ENCODE results near the gene UTS2R. TPM values are rescaled to one million over a fixed set of nuclear protein-coding genes. Genes with fewer than 3 reads are reported as not detected.
"Not testable (repeated sequence)": the region's sequence is repeated elsewhere in the genome, so short reads cannot be mapped to it uniquely, and the experiment has no call there.

UTS2R gene
- polyA plus RNA-seq, 1 donor from 2014 or later, result not detected

DNA sequence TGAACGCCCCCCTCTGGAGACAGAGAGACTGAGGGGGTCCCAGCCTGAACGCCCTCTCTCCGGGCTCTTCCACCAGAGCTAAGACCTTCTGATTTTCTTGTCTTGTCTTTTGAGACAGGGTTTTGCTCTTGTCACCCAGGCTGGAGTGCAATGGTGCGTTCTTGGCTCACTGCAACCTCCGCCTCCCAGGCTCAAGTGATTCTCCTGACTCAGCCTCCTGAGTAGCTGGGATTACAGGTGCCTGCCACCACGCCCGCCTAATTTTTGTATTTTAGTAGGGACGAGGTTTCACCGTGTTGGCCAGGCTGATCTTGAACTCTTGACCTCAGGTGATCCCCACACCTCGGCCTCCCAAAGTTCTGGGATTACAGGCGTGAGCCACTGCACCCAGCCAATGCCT is 23.6 kb upstream of the UTS2R start:
- H3K9ac ChIP-seq (ENCODE audit: low read length), result not testable (repeated sequence)

DNA sequence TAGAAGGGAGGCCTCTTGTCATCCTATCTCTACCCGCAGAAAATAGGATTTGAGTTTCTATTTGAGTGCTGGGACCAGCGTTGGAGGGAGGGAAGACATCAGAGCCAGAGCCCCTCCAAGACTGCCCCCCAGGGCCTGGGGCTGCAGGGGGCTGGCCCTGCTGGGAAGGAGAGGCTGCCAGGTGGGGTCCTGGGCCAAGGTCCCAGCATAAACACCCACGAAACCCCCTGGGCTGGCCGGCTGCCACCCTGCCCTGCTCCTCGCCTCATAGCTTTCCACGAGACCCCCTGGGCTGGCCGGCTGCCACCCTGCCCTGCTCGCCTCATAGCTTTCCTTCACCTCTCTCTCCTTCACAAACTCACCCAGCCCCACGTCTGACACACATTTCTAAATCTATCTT is 23.1 kb upstream of the UTS2R start:
- Histone ChIP-seq H3K4me2 (ENCODE audit: low read length) (no peak overlapping the region), H3K9me2 (ENCODE audit: insufficient read depth, low read length) (no peaks in the 10 kb centered on the region), H3K9me3 (ENCODE audit: low read length) (no peaks in the 10 kb centered on the region), H2AFZ (ENCODE audit: low read depth, low read length) (no peak overlapping the region), H3K27ac (ENCODE audit: low read length) (no peak overlapping the region), H3K4me3 (ENCODE audit: low read length) (no peak overlapping the region), H3K79me2 (replicated peaks; ENCODE audit: insufficient read depth, low read length) (no peaks in the 10 kb centered on the region), H3K27me3 (ENCODE audit: insufficient read depth, low read depth, low read length) (no peaks in the 10 kb centered on the region), H3K36me3 (ENCODE audit: insufficient read depth, low read length) (no peaks in the 10 kb centered on the region), H4K20me1 (ENCODE audit: insufficient read depth) (no peaks in the 10 kb centered on the region), H3K9ac (ENCODE audit: low read length) (no peak overlapping the region), H3F3A (ENCODE audit: insufficient read depth, low read length, poor library complexity, severe bottlenecking) (no peaks in the 10 kb centered on the region)
- TF ChIP-seq RAD21 (conservative IDR thresholded peaks at IDR 0.05) (no peak), EZH2 (IDR thresholded peaks at IDR 0.05; ENCODE audit: borderline replicate concordance, insufficient read depth, low read length, poor library complexity, severe bottlenecking) (no peak), TAF1 (IDR thresholded peaks at IDR 0.05; ENCODE audit: low read depth) (no peak), MXI1 (conservative IDR thresholded peaks at IDR 0.05; ENCODE audit: poor library complexity, severe bottlenecking) (no peak), EP300 (conservative IDR thresholded peaks at IDR 0.05; ENCODE audit: poor library complexity, severe bottlenecking) (no peak), SMC3 (conservative IDR thresholded peaks at IDR 0.05; ENCODE audit: poor library complexity) (no peak), POLR2AphosphoS5 (IDR thresholded peaks at IDR 0.05) (no peak)
- TF ChIP-seq, protein P1, sequence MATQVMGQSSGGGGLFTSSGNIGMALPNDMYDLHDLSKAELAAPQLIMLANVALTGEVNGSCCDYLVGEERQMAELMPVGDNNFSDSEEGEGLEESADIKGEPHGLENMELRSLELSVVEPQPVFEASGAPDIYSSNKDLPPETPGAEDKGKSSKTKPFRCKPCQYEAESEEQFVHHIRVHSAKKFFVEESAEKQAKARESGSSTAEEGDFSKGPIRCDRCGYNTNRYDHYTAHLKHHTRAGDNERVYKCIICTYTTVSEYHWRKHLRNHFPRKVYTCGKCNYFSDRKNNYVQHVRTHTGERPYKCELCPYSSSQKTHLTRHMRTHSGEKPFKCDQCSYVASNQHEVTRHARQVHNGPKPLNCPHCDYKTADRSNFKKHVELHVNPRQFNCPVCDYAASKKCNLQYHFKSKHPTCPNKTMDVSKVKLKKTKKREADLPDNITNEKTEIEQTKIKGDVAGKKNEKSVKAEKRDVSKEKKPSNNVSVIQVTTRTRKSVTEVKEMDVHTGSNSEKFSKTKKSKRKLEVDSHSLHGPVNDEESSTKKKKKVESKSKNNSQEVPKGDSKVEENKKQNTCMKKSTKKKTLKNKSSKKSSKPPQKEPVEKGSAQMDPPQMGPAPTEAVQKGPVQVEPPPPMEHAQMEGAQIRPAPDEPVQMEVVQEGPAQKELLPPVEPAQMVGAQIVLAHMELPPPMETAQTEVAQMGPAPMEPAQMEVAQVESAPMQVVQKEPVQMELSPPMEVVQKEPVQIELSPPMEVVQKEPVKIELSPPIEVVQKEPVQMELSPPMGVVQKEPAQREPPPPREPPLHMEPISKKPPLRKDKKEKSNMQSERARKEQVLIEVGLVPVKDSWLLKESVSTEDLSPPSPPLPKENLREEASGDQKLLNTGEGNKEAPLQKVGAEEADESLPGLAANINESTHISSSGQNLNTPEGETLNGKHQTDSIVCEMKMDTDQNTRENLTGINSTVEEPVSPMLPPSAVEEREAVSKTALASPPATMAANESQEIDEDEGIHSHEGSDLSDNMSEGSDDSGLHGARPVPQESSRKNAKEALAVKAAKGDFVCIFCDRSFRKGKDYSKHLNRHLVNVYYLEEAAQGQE (IDR thresholded peaks at IDR 0.05; ENCODE audit: borderline replicate concordance), result no peak
- TF ChIP-seq, protein P2, sequence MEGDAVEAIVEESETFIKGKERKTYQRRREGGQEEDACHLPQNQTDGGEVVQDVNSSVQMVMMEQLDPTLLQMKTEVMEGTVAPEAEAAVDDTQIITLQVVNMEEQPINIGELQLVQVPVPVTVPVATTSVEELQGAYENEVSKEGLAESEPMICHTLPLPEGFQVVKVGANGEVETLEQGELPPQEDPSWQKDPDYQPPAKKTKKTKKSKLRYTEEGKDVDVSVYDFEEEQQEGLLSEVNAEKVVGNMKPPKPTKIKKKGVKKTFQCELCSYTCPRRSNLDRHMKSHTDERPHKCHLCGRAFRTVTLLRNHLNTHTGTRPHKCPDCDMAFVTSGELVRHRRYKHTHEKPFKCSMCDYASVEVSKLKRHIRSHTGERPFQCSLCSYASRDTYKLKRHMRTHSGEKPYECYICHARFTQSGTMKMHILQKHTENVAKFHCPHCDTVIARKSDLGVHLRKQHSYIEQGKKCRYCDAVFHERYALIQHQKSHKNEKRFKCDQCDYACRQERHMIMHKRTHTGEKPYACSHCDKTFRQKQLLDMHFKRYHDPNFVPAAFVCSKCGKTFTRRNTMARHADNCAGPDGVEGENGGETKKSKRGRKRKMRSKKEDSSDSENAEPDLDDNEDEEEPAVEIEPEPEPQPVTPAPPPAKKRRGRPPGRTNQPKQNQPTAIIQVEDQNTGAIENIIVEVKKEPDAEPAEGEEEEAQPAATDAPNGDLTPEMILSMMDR (IDR thresholded peaks at IDR 0.05; ENCODE audit: poor library complexity, severe bottlenecking), result no peak

More for the DNA sequence above, 23.6 kb upstream of the UTS2R start:
- not testable (repeated sequence) for H3K9me2 ChIP-seq (ENCODE audit: insufficient read depth, low read length); H3K9me3 ChIP-seq (ENCODE audit: low read length); H3K27me3 ChIP-seq (ENCODE audit: insufficient read depth, low read depth, low read length); H2AFZ ChIP-seq (ENCODE audit: low read depth, low read length); H3K36me3 ChIP-seq (ENCODE audit: insufficient read depth, low read length); H4K20me1 ChIP-seq (ENCODE audit: insufficient read depth); H3F3A ChIP-seq (ENCODE audit: insufficient read depth, low read length, poor library complexity, severe bottlenecking); H3K4me3 ChIP-seq (ENCODE audit: low read length); H3K27ac ChIP-seq (ENCODE audit: low read length); H3K4me2 ChIP-seq (ENCODE audit: low read length); H3K79me2 ChIP-seq (replicated peaks; ENCODE audit: insufficient read depth, low read length)

DNA sequence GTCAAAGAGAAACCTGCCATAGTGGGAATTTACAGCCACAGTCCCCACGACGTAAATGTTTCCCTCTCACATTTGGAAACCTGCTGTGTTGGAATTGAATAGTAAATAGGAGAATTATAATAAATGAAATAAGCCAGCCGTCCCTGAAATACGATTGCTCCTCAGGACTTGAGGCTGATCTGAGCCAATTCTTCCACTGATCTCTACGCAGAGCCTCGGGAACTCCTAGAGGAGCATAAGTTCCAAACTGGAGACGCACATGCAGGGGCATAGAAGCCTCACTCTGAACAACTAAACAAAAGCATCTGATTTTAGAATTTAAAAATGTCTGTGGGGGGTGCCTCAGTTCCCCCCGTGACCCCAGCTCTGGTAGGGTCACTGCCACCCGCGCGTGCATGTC is 22.7 kb upstream of the UTS2R start:
- Histone ChIP-seq H3K79me2 (replicated peaks; ENCODE audit: insufficient read depth, low read length) (no peaks in the 10 kb centered on the region), H3F3A (ENCODE audit: insufficient read depth, low read length, poor library complexity, severe bottlenecking) (no peaks in the 10 kb centered on the region), H3K27ac (ENCODE audit: low read length) (no peak overlapping the region), H3K36me3 (ENCODE audit: insufficient read depth, low read length) (no peaks in the 10 kb centered on the region), H3K27me3 (ENCODE audit: insufficient read depth, low read depth, low read length) (no peaks in the 10 kb centered on the region), H2AFZ (ENCODE audit: low read depth, low read length) (no peak overlapping the region), H3K9ac (ENCODE audit: low read length) (no peak overlapping the region), H4K20me1 (ENCODE audit: insufficient read depth) (no peaks in the 10 kb centered on the region), H3K4me2 (ENCODE audit: low read length) (no peak overlapping the region), H3K9me3 (ENCODE audit: low read length) (no peaks in the 10 kb centered on the region), H3K4me3 (ENCODE audit: low read length) (no peak overlapping the region), H3K9me2 (ENCODE audit: insufficient read depth, low read length) (no peaks in the 10 kb centered on the region)
- TF ChIP-seq POLR2AphosphoS5 (IDR thresholded peaks at IDR 0.05), result no peak
